SKM-1 treated with dmso at 0.1 percent for 144 hours (cell line): ENCODE data around the gene PRR12.
A peak's percentile ranks its signal among the peaks of the same experiment; 100 is the strongest.
"Not testable (repeated sequence)": the region's sequence is repeated elsewhere in the genome, so short reads cannot be mapped to it uniquely, and the experiment has no call there.

Experiments used
- DNase-seq: peaks from one replicate; lab custom pipeline; 2025; ENCODE audit not compliant: unreplicated experiment; lab: John Stamatoyannopoulos, UW

Gene PRR12

DNA sequence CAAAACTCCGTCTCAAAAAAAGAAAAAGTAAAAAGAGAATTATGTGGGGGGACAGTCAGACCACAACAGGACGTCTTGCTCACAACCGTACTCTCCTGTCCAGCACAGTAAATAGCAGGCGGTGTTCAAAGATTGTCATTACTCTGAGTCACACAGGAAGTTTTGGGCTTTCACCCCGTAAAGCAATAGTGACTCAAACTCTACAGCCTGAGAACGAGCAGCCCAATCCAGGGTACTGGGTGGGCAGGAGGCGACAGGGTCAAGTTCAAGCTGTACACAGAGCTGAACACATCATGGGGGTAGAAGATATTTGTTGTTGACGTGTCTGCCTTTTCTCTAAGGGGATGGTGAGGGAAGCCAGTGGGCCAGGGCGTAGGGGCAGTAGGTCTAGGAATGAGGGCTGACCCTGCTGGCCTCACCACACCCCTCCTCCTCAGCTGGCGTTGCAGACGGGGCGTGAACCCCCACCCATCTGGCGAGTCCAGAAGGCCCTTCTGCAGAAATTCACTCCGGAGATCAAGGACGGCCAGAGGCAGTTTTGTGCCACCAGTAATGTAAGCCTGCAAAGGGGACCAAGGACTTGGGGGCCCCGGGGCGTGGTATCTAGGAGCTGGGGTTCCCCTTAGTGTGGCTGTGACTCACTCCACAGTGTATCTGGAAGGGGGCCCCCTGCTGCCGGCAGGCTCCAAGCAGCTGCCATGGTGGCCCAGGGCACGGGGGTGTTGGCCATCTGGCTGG lies 23.3 kb downstream of the PRR12 start:
- DNase-seq: no peak

DNA sequence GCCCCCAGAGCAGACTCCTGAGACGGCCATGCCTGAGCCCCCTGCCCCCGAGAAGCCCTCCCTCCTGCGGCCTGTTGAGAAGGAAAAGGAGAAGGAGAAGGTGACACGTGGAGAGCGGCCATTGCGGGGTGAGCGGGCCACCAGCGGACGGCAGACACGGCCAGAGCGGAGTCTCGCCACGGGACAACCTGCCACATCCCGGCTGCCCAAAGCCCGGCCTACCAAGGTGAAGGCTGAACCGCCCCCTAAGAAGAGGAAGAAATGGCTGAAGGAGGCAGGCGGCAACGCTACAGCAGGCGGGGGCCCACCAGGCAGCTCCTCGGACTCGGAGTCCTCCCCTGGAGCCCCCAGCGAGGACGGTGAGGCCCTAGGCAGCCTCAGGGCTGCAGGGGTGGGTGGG lies 24.9 kb downstream of the PRR12 start:
- DNase-seq: no peak

- DNase-seq: no peak
These were observed 25.6 kb downstream of the PRR12 start for GRCh38 chr19:49616532-49616931.

DNA sequence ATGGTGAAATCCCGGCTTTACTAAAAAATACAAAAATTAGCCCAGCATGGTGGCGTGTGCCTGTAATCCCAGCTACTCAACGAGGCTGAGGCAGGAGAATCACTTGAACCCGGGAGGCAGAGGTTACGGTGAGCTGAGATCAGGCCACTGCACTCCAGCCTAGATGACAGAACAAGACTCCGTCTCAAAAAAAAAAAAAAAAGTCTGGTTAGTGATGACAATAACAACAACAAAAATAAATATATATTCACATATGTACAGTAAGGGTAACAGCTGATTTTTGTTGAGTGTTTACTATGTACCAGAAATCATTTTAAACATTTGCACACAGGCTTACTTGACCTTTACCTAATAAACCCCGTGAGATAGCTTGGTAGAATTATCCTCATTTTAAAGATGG lies 26.0 kb downstream of the PRR12 start:
- DNase-seq: no peak

DNA sequence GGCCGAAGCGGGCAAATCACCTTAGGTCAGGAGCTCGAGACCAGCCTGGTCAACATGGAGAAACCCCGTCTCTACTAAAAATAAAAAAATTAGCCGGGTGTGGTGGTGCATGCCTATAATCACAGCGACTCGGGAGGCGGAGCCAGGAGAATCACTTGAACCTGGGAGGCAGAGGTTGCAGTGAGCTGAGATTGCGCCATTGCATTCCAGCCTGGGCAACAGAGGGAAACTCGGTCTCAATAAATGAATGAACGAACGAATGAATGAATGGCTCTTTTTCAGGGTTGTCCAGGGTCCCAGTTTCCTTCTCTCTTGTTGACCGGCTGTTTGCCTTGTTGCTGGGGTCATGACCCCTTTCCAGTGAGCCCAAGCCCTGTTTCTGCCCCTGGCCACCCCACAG lies 26.9 kb downstream of the PRR12 start:
- not testable (repeated sequence) for DNase-seq

DNA sequence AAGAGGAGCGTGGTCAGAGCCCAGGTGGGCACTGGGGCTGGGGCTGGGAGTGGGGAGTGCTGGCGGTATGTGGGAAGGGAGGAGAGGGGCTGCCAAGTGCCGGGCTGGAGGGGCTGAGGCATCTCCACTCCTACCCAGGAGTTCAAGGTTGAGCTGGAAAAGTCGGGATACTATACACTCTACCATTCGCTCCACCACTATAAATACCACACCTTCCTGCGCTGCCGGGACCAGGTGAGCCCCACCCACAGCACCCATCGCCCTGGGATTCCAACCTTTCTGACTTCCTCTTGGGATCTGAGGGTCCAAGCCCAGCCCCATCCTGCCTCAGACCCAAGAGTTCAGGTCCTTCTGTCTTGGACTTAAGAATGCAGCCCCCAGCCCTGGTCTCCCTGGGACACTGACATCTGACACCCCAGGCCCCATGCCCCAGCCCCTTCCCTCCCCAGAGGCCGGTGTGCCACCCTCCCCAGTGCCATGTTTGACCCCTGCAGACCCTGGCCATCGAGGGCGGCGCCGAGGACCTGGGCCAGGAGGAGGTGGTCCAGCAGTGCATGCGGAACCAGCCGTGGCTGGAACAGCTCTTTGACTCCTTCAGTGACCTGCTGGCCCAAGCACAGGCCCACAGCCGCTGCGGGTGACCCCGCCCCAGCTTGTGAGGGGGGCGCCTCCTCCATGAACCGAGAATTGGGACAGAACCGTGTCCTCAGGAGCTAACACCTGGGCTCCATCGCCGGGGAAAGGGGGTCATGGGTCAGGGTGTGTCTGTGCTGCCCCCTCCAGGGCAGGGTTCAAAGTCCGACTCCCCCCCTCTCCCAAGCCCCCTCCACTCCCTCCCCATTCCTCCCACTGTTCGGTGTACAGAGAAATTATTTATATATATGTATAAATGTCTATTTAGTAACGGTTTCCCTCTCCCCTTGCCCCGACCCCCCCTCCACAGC lies 34.3 kb downstream of the PRR12 start:
- no peak for DNase-seq

GRCh38 chr19:49626226-49626625 lies 35.2 kb downstream of the PRR12 start:
- no peak for DNase-seq

DNA sequence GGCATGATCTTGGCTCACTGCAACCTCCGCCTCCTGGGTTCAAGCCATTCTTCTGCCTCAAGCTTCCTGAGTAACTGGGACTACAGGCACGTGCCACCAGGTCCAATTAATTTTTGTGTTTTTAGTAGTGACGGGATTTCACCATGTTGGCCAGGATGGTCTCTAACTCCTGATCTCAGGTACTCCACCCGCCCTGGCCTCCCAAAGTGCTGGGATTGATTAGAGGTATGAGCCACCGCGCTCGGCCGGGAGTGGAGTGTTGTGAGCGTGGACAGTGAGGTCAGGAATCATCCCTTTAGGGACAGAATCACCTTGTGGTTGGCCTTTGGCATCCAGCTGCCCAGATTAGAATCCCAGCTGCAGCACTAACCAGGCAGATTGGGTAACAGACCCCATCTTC lies 38.7 kb downstream of the PRR12 start:
- DNase-seq: no peak

- DNase-seq: no peak
These were observed 40.1 kb downstream of the PRR12 start for GRCh38 chr19:49631014-49631588.

- no peak for DNase-seq
These were observed 40.7 kb downstream of the PRR12 start for GRCh38 chr19:49631610-49632192.

GRCh38 chr19:49632576-49632975 lies 41.6 kb downstream of the PRR12 start:
- no peak for DNase-seq

DNA sequence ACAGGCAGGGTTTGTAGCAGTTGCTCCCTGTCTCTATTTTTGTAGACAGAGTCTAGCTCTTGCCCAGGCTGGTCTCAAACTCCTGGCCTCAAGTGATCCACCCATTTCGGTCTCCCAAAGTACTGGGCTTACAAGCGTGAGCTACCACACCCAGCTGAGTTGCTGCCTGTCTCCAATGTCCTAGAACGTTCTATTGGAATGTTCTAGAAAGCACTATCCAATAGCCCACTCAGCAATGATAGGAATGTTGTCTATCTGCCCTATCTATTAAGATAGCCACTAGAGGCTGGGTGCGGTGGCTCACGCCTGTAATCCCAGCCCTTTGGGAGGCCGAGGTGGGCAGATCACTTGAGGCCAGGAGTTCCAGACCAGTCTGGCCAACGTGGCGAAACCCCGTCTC lies 42.3 kb downstream of the PRR12 start:
- DNase-seq: not testable (repeated sequence)

GRCh38 chr19:49635530-49636232 lies 44.7 kb downstream of the PRR12 start:
- no peak for DNase-seq

DNA sequence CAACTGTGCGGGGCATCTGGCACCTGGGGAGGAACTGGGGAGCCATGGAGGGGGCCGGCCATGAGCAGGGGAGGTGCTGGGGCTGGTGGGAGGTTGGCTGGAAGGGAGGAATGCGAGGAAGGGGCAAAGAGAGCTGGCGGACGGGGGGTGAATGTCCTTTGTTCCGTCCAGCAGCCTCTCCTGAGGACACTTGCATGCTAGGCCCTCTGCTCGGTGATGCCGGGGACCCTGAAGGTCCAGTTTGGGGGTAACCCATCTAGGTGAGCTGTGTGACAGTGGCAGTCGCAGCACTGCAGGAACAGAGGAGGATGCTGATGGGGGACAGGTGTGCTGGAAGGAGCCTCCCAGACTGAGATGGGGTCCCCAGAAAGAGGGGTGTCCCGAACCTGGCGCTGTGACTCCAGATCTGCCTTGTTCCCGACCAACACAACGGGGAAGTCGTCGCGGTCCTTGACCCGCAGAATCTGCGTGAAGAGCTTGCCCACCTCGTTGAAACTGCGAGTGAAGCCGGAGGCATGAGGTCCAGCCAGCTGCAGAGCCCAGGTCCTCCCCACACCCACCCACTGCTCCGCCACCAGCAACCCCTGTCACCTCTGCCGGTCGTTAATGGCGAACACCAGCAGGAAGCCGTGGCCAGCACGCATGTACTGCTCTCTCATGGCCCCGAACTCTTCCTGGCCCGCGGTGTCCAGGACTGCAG lies 45.4 kb downstream of the PRR12 start:
- DNase-seq: no peak

DNA sequence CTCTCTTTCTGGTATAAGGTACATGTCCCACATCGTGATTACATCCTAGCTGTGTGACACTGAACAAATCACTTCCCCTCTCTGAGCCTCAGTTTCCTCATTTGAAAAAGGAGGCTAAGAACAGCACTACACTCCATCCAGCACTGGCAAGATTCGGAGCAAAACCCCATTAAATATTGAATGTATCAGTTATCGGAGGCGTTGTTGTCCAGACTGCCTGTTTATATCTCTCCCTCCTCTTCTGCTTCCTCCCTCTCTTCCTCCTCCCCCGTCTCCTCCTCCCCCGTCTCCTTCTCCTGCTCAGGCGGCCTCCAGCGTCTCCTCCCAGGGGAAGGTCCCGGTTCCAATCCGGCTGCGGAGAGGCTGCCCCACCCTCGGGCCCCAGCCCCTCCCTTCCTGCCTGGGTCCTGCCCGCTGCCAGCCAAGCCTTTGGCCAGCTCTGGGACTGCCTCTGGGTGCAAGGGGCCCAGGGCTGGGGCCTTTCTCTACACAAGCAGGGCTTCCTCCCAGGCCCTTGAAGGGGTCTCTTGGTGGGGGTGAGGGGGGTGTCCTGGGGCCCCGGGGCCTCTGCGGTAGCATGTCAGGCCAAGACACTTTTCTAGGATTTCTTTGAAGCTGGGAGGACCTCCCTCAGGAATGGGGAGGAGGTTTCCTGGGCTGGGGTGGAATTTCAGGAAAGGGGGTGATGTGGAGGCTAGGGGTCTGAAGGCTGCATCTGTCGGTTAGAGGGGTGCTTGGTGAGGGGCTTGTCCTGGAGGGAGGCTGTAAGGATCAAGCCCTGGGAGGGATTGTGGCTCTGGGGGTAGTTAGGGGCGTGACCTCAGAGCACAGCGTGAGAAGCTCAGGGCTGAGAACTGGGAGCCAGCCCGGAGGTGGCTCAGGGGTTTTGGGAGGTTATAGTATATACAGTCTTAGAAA lies 47.1 kb downstream of the PRR12 start:
- peak; percentile 1 for DNase-seq

DNA sequence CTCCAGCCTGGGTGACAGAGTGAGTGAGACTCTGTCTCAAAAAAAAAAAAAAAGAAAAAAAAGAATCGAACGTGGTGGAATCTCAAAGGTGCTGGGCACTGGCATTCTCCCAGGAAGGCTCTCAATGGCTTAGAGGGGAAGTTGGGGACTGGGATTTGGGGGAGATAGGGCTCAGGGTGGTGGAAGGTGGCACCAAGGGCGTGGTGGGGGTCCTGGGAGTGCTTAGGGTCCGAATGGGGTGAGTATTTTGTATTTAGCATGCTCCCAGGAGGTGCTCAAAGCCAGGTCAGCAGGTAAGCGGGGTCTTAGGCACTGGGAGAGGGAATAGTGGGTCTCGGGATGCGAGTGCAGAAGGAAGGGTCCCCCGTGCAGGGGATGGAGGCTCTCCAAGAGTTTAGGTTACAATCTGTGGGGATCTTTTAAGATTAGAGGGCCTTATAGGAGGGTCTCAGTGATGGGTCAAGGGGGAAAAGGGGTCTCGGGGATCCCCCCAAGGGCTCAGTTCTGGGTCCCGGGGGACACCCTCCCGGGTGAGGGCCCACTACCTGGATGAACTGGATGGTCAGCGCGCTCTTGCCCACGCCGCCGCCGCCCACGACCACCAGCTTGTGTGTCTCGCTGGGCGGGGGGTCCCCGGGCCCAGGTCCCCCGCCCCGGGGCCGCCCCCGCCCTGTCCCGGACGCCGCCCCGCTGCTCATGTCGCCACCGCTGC lies 48.6 kb downstream of the PRR12 start:
- no peak for DNase-seq

GRCh38 chr19:49640113-49640898 lies 49.3 kb downstream of the PRR12 start, which contains the start of gene RRAS:
RRAS (minus strand) TSS chr19:49640143; CDS start chr19:49640098, 45 bp downstream.
- DNase-seq: peak; percentile 93
